Measurements from ENCODE around the gene ATN1.
"Not testable (repeated sequence)": the region's sequence is repeated elsewhere in the genome, so short reads cannot be mapped to it uniquely, and the experiment has no call there.

The ATN1 gene

DNA sequence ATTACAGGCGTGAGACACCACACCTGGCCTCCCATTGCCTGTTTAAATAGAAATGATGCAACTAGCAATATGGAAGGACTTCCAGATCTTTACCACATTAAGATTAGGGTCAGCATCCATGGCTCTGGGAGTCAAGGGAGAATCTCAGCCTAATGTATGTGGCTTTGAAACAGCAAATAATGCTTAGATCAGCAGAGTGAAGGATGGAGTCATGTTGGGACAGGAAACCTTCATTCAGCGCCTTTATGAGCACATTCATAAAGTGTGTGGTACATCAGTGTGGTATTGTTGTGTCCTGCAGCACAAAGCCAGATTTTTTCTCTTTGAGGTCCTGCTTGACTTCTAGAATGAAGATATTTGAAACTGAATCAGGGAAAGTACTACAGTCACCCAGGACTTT is 39.4 kb upstream of the ATN1 start:
- TF ChIP-seq, protein P1, sequence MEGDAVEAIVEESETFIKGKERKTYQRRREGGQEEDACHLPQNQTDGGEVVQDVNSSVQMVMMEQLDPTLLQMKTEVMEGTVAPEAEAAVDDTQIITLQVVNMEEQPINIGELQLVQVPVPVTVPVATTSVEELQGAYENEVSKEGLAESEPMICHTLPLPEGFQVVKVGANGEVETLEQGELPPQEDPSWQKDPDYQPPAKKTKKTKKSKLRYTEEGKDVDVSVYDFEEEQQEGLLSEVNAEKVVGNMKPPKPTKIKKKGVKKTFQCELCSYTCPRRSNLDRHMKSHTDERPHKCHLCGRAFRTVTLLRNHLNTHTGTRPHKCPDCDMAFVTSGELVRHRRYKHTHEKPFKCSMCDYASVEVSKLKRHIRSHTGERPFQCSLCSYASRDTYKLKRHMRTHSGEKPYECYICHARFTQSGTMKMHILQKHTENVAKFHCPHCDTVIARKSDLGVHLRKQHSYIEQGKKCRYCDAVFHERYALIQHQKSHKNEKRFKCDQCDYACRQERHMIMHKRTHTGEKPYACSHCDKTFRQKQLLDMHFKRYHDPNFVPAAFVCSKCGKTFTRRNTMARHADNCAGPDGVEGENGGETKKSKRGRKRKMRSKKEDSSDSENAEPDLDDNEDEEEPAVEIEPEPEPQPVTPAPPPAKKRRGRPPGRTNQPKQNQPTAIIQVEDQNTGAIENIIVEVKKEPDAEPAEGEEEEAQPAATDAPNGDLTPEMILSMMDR (IDR thresholded peaks at IDR 0.05; ENCODE audit: control insufficient read depth, insufficient read depth, low read depth, low read length, missing control alignments), result no peak
- no peak for DNase-seq (ENCODE audit: low read depth)
- H3K4me3 ChIP-seq (ENCODE audit: control insufficient read depth, low read depth, low read length), result no peak overlapping the region

DNA sequence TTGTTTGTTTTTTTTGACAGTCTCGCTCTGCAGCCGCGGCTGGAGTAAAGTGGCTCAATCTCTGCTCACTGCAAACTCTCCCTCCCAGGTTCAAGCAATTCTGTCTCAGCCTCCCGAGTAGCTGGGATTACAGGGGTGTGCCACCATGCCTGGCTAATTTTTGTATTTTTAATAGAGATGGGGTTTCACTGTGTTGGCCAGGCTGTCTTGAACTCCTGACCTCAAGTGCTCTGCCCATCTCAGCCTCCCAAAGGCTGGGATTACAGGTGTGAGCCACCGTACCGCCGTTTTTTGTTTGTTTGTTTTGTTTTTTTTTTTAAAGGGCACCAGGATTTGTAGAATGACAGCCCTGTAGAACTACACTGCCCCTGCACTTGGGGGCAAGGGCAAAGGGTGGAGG is 39.0 kb upstream of the ATN1 start:
- not testable (repeated sequence) for H3K4me3 ChIP-seq (ENCODE audit: control insufficient read depth, low read depth, low read length); DNase-seq (ENCODE audit: low read depth)

DNA sequence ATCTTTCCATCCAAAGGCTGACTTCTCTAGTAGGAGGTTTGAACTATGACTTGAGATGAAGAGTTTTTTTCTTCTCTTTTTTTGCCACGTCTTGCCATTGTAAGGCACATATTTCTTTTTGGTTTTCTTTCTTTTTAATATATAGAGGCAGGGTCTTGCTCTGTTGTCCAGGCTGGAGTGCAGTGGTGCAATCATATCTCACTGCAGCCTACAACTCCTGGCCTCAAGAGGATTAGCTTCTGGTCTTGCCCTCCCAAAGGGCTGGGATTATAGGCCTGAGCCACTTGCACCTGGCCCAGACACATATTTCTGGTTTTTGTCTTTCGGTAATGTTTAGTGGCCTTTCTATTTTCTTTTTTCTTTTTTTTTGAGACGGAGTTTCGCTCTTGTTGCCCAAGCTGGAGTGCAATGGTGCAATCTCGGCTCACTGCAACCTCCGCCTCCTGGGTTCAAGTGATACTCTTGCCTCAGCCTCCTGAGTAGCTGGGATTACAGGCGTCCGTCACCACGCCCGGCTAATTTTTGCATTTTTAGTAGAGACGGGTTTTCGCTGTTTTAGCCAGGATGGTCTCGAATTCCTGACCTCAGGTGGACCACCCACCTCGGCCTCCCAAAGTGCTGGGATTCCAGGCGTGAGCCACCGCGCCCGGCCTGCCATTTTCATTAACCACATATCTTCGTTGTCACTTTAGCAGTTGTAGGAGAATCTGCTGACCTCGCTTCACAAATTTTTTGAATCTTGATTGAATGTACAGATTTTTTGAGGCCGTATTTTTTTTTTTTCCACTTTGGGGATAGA is 37.8 kb upstream of the ATN1 start:
- H3K4me3 ChIP-seq (ENCODE audit: control insufficient read depth, low read depth, low read length); DNase-seq (ENCODE audit: low read depth): not testable (repeated sequence)

DNA sequence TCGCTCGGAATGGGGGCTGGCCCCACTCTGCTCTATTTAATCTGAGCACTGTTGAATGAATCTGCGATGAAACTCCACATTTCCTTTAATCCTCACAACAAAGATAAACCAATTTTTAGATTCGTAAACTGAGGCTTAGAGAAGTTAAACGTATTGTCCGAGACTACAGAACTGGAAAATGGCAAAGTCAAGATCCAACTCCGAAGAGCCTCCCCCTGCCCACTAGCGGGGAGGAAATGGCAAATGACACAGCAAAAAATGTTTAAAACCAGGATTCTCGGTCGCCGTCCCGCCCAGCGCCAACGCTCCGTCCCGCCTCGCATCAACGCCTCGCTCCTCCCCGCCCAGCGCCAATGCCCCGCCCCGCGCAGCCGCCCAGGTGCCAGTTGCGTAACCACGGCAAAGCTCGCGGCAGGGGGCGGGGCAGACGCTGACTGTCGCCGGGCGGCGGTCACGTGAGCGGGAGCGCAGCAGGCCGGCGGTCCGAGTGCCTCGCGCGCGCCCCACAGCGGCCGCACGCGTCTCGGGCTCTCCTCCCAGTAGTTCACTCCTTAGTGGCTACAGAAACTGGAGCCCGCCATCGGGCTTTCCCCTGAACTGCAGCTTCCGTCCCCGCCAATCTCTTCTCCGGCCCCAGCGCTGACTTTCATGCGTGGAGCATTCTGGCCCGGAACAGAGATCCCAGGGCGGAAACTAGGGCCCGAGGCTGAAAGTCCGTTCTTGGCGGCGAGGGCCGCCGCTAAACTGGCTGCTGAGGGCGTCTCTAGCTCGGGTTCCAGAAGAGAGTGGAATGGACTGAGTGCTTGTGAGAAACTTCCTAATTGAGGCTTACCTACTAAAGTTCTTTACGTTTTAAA is 36.7 kb upstream of the ATN1 start:
- TF ChIP-seq, protein P1 (IDR thresholded peaks at IDR 0.05; ENCODE audit: control insufficient read depth, insufficient read depth, low read depth, low read length, missing control alignments), result peak; percentile 65
- H3K4me3 ChIP-seq (ENCODE audit: control insufficient read depth, low read depth, low read length), result peak overlapping the region; percentile 35
- DNase-seq (ENCODE audit: low read depth), result peak; percentile 68

DNA sequence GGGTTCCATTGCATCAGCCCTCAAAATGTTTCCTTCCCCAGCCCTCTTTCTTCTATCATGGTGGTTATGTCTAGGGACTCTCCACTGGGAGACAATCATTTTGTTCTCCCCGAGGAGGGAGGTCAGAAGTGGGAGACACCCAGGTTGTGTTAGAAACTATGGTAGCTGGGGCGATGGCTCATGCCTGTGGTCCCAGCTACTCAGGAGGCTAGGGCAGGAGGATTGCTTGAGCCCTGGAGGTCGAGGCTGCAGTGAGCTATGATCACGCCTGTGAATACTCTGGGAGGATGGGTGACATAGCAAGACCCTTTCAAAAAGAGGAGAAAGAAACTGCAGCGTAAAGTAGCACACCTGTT is 36.1 kb upstream of the ATN1 start:
- TF ChIP-seq, protein P1 (IDR thresholded peaks at IDR 0.05; ENCODE audit: control insufficient read depth, insufficient read depth, low read depth, low read length, missing control alignments), result no peak
- peak overlapping the region; percentile 35 for H3K4me3 ChIP-seq (ENCODE audit: control insufficient read depth, low read depth, low read length)
- DNase-seq (ENCODE audit: low read depth), result no peak

DNA sequence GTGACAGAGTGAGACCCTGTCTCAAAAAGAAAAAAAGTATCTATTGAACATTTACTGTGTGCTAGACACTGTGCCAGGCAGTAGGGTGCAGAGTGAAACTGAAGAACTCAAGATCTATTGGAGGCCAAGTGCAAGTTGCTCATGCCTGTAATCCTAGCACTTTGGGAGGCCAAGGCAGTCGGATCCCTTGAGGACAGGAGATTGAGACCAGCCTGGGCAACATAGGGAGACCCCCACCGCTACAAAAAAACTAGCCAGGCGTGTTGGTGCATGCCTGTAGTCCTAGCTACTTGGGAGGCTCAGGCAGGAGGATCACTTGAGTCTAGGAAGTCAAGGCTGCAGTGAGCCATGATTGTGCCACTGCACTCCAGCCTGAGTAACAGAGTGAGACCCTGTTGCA is 35.1 kb upstream of the ATN1 start:
- not testable (repeated sequence) for DNase-seq (ENCODE audit: low read depth); H3K4me3 ChIP-seq (ENCODE audit: control insufficient read depth, low read depth, low read length)

DNA sequence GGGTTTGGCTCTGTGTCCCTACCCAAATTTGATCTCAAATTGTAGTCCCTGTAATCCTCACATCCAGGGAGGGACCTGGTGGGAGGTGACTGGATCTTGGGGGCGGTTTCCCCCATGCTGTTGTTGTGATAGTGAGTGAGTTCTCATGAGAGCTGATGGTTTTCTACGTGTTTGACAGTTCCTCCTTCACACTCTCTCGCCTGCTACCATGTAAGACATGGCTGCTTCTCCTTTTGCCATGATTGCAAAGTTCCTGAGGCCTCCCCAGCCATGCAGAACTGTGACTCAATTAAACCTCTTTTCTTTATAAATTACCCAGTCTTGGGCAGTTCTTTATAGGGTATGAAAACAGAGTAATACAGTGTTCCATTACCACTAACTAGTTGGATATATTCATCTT is 33.4 kb upstream of the ATN1 start:
- H3K4me3 ChIP-seq (ENCODE audit: control insufficient read depth, low read depth, low read length), result no peak overlapping the region
- DNase-seq (ENCODE audit: low read depth), result no peak
- TF ChIP-seq, protein P1 (IDR thresholded peaks at IDR 0.05; ENCODE audit: control insufficient read depth, insufficient read depth, low read depth, low read length, missing control alignments), result no peak

DNA sequence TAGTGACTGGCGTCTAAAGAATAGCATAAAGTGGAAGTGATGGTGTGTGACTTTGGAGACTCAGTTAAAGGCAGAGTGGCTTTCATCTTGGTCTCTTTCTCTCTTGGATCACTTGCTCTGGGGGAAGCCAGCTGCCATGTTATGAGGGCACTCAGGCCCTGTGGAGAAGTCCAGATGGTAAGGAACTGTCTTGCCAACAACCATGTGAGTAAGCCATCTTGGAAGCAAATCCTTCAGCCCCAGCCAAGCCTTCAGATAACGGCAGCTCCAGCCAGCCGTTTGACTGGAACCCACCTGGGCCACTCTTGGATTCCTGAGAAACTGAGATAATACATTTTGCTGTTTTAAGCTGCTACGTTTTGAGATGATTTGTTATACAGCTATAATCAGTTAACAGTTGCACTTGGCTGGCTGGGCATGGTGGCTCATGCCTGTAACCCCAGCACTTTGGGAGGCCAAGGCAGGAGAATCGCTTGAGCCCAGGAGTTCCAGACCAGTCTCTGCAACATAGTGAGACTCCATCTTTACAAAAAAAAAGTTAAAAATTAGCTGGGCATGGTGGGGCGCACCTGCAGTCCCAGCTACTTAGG is 30.8 kb upstream of the ATN1 start:
- TF ChIP-seq, protein P1 (IDR thresholded peaks at IDR 0.05; ENCODE audit: control insufficient read depth, insufficient read depth, low read depth, low read length, missing control alignments), result no peak
- no peak for DNase-seq (ENCODE audit: low read depth)
- H3K4me3 ChIP-seq (ENCODE audit: control insufficient read depth, low read depth, low read length), result no peak overlapping the region
